Measurements from ENCODE around the gene TTC23L.
"Not testable (repeated sequence)": the region's sequence is repeated elsewhere in the genome, so short reads cannot be mapped to it uniquely, and the experiment has no call there.

Gene TTC23L

DNA sequence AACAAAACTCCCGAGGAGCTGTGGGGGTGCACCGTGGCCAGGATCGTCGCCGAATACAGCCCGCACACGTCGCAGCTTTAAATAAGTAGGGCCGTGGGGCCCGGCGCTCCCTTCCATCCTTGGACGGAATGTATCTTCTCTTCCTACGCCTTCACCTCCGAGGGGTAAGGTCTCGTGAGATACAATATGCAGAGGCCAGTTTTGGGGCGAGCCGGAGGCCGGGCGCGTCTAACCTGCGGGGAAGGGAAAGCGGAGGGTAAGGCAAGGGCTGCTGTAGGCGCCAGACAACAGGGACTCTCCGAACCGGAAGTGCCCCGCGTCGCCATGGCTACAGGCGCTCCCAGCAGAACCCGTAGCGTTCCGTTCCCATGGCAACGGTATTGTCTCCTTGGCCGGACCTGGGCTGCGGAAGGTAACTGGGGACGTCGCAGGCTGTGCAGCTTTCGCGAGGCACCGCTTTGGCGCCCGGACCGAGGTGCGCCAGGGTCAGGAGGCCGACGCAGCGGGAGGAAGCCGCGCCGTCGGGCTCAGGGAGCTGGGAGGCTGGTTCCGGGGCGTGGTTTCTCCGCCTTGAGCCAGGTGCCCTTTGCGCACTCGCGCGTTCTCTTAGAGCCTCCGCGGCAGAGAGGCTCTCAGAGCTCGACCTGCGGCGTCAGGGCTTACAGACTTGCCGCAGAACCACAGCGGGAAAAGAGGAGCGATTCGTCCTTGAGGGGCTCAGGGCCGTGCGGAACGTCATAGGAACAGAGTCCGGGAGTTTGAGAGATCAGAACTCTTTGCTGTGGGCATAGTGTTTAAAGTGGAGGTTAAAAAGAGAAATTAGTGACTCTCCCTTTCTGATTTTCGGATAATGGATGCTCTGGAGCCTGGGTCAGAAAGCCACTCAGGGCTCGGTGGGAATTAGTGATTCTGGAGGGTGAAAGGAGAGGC lies at the start of gene TTC23L:
TTC23L (plus strand) TSS at position 380 of the 930 bp plus-strand sequence. CDS start 1,508 bp downstream, outside the sequence.
- FAIRE-seq, result no peak

- FAIRE-seq, result no peak
Observed at GRCh38 chr5:34789639-34790038, 49.3 kb upstream of the TTC23L start.

DNA sequence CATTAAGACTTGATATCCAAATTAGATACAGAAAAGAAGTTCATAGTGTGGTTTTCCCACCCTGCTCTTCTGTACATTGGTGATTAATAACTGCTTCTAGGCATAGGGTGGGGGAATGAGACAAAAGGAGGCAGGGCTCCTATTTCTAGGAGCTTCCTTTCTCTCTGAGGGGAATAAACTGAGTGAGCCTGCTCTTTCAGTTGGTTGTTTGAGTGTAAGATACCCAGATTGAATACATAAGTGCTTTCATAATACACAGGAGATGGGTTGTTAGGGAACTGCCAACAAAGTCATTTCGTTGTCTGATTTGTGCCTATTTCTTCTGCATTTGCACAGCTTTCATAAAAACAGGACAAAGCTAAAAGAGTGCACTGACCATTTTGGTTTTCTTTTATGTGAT lies 48.9 kb upstream of the TTC23L start:
- no peak for FAIRE-seq

DNA sequence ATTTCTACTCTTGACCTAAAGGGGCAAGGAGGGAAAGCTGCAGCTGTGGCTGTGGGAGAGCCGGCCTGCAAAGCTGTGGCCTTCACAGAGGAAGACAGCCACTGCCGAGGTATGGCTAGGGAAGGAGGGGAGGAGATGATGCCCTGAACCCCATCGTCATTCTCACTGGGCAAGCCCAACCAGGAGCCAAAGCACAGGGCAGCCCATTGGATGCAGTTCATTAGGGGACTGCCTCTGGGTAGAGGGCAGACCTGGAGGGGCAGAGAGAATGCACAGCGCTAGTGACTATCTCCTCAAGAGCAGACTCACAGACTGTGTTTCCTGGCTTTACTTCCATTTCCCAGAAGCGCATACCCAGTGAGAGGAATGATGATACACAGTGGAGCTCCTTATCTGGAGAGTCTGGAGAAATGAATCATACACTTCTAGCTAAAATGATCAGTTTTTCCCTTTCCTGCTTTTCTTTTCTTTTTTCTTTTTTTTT lies 47.2 kb upstream of the TTC23L start:
- no peak for FAIRE-seq

DNA sequence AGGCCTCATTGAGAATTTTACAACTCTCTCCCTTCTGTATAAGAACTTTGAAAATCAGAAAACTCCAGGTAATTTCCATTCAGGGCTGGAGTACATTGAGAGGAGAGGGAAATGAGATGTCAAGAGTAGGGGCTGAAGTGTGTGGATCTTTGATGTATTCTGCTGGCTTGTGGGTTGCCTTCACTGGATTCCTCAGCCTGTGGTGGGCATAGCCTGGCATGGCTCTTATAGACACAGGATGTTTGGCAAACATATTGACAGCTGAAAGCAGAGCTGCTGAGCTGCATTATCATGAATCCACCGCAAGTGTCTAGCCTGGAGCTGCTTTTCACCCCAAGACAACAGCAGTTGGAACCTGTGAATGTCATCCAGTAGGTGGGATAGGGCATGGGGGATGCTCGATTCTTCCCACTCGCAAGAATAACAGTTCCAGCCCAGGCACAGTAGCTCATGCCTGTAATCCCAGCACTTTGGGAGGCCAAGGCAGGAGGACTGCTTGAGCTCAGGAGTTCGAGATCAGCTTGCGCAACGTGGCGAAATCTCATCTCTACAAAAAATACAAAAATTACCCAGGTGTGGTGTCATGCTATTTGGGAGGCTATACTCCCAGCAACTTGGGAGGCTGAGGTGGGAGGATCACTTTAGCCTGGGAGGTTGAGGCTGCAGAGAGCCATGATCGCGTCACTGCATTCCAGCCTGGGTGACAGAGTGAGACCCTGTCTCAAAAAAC lies 36.0 kb upstream of the TTC23L start:
- FAIRE-seq, result no peak

DNA sequence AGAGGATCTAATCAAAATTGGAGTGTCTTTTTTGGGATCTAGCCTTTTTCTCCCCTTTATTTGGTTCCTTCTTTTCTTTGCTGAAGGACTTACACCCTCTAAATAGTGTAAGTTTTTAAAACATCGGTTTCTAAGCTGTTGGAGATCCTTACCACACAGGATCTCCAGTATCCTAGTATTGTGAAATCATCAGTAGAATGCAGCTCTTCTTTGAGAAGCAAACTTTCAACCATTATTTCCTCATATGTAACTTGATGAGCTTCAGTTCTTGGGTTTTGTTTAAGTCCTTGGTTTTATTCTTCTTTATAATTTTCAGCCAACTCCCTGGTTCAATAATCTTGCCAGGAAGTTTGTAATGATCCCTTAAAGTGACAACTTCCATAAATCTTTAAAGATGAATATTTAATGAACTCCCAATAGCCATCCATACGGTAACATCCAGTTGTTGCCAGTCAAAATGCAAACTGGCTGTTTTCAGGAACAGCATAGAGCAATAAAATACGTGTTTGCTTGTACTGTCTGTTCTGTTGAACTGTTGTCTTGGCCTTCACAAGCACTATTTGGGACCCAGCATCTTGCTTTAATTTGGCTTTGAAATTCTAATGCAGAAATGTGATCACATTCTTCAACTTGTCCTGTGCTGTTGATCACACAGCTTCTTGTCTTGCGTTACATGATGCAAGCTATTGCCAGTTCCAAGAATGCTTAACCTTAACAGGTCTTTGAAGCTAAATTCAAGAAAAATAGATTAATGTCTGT lies 34.8 kb upstream of the TTC23L start:
- no peak for FAIRE-seq

GRCh38 chr5:34804913-34805312 lies 34.1 kb upstream of the TTC23L start:
- FAIRE-seq, result no peak

GRCh38 chr5:34806532-34806931 lies 32.4 kb upstream of the TTC23L start:
- no peak for FAIRE-seq

- FAIRE-seq, result no peak
Observed at GRCh38 chr5:34811706-34812105, 27.3 kb upstream of the TTC23L start.

DNA sequence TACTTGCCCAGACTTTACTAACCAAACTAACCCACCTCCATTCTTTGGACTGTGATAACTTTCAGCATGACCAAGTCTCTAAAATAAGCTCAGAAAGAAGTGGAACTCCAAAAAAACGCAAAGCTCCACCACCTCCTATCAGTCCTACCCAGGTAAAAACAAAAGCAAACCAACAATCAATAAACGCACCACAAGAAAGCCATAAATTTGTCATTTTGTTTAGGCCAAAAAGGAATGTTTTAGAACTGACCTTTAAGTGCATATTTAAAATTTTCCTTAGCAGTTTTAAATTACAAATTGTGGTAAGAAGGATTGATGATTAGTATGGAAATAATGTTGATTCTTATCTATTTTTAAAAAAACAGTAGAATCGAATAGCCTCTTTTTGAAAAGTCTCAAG lies 25.5 kb upstream of the TTC23L start:
- no peak for FAIRE-seq

- no peak for FAIRE-seq
Observed at GRCh38 chr5:34817558-34818351, 21.2 kb upstream of the TTC23L start.

DNA sequence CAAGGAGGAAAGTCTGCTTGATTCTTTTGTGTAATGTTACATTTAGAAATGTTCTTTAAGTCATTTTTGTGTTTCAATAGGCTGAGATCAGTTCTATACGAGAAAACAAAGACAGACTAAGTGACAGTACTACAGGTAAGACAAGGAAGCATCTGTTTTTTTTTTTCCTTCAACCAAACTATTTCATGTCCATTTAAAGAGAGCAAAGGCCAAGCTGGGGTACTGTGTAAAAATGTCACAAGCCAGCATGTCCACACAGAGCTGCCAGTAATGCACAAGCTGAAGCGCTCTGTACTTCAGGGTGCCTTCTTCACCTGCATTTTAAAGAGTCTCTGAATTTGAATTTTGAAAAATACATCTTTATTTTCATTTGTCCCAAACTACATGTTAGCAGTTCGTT lies 20.2 kb upstream of the TTC23L start:
- no peak for FAIRE-seq

DNA sequence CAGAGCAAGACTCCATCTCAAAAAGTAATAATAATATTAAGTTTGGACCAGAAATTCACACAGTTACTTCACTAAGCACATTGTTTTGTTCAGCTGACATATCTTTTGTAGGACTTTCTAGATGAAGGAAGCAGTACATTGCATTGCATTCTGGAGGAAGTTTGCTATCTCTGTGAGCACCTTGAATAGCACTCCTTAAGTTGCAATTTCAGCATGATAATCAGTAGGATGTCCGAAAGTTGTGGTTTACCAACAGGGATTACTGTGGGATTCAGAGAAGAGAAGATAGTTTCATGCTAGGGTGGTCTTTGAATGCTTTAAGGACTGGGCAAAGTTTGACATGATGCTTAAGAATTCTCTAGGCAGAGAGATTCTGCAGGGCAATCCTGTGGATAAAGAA lies 18.4 kb upstream of the TTC23L start:
- no peak for FAIRE-seq

DNA sequence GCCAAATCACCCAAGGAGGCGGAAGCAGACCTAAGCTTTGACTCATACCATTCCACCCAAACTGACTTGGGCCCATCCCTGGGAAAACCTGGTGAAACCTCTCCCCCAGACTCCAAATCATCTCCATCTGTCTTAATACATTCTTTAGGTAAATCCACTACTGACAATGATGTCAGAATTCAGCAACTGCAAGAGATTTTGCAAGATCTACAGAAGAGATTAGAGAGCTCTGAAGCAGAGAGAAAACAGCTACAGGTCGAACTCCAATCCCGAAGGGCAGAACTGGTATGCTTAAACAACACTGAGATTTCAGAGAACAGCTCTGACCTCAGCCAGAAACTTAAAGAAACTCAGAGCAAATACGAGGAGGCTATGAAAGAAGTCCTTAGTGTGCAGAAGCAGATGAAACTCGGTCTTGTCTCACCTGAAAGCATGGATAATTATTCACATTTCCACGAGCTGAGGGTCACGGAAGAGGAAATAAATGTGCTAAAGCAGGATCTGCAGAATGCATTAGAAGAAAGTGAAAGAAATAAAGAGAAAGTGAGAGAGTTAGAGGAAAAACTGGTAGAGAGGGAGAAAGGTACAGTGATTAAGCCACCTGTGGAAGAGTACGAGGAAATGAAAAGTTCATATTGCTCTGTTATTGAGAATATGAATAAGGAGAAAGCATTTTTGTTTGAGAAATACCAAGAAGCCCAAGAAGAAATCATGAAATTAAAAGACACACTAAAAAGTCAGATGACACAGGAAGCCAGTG lies 15.8 kb upstream of the TTC23L start:
- no peak for FAIRE-seq

DNA sequence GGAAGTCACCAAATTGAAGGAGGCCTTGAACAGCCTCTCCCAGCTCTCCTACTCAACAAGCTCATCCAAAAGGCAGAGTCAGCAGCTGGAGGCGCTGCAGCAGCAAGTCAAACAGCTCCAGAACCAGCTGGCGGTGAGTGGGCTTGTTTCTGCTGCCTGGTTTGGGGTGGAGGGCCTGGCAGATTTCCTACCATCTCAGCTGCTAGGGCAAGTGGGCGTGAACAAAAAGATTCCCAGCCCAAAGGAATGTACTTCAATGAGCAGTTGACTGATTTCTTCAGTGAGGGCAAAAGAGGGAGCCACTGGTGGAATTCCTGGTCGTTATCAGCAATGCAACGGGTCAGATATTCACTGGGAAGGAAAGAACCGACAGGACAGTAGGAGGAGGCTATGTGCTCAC lies 12.6 kb upstream of the TTC23L start:
- no peak for FAIRE-seq

DNA sequence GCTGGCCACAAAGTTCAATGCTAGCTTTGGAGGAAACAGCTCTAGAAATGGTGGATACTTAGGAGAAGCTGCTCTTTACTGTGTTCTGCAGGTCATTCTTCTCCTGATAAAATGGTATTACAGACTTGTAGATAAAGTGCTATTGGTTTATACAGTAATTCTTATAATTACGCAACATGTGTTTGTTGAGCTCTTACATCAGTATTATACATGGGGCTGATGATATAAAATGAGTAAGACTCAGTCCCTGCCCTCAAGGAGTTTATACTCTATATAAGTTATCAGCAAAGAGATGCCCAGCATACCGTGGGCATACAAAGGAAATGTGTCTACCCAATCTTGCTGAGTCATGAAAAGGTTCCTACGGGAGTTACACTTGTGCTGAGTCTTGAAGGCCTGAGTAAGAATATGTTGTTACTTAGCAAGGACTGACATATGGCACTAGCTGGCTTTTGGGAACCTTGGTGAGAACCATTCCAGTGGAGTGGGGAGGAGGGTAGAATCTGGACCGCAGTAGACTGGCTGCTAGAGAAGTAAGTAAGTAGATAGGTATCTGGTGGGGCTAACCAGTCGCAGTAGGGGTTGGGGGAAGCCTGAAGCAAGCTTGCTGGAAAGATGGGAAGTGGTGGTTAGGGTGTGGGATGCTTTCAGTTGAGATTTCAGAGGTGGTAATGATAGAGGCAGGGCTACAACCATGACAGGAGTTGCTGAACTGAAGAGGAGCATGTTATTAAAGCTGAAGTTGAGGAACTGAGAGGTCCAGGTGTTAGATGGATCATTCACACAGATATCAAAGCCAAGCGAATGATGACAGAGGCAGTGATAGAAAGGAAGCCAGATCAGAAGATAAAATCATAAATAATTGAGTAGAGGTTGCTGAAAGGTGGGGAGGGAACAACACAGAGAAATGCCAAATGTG lies 11.1 kb upstream of the TTC23L start:
- no peak for FAIRE-seq

GRCh38 chr5:34830827-34831226 lies 8.1 kb upstream of the TTC23L start:
- FAIRE-seq, result not testable (repeated sequence)

DNA sequence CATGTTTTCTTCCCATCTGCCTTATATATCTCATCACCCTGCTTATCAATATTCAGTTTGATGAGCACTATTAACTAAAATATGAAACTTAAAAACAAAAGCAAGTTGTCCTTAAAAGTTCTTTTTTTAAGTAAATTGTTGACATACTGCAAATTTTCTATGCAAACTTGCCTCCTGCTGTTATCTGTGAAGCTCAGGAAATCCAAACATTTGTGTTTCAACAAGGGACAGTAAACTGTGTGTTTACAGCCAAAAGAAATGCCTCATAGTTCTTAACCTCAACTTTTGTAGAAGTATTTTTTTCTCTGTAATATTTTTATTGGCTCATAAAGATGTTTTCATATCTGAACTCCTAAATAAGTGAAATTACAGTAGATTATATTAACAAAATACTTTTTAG lies 7.7 kb upstream of the TTC23L start:
- FAIRE-seq, result peak; percentile 12

DNA sequence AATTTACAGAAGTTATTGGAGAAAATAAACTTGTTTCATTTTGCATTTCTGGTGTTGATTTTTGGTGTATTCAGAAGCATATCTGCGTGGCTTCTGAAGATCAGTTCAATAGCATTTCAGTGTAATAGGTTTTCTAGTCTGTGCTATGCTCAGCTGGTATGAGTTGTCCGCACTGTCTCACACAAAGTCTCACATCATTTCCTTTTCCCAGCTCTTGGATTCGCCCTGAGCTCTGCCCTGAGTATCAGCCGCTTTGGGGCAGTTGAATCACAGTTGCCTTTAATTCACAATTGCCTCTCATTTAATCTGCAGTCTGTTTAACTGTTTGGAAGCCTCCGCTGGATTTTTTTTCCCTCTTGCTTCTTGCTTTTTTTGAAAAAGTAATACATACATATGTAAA lies 6.4 kb upstream of the TTC23L start:
- no peak for FAIRE-seq

GRCh38 chr5:34833090-34833489 lies 5.9 kb upstream of the TTC23L start:
- FAIRE-seq, result no peak

Data from endometrium (tissue), 2 donors.